HEK293 (cell line): ENCODE results near the gene MARK3.

ENCODE experiments used
- CTCF ChIA-PET: fragments of 350-600 bp; formaldehyde crosslinking; extraction: SDS; loops from one replicate; lab custom pipeline; 2021; ENCODE audit warnings: antibody characterized with exemption; lab: Yijun Ruan, JAX
- POLR2A ChIA-PET: fragments of 300-600 bp; formaldehyde crosslinking; extraction: SDS; loops from one replicate; lab custom pipeline; 2020; ENCODE audit warnings: antibody characterized with exemption, inconsistent platforms; lab: Yijun Ruan, JAX
- H3K27ac ChIP-seq: fragments of 200-500 bp; sonication (Bioruptor generic); 2 replicates; pipeline ENCODE4 v1.5.1; 2014; ENCODE audit warnings: low read depth, low read length, control low read depth, inconsistent platforms; ENCODE audit errors: extremely low read depth
- H3K36me3 ChIP-seq, 2 experiments: fragments of 200-500 bp in 1 of 2; sonication (Bioruptor generic) in 1 of 2; 1 replicate in 1 of 2; 2 replicates in 1 of 2; pipeline ENCODE4 v1.5.1; 2014 to 2017; ENCODE audit warnings: inconsistent platforms in 2 of 2, low read length in 2 of 2; ENCODE audit not compliant: control insufficient read depth in 2 of 2, insufficient read depth in 1 of 2
- H3K4me1 ChIP-seq: fragments of 200-500 bp; sonication (Bioruptor generic); 2 replicates; pipeline ENCODE4 v1.5.1; 2014; ENCODE audit warnings: mild to moderate bottlenecking, low read length, inconsistent platforms; ENCODE audit not compliant: control insufficient read depth, insufficient read depth
- H3K4me3 ChIP-seq: 2 replicates; pipeline ENCODE4 v1.5.1; 2011; ENCODE audit warnings: low read depth, mild to moderate bottlenecking, control low read depth, low read length, moderate library complexity
- H3K9me3 ChIP-seq: fragments of 200-500 bp; sonication (Bioruptor generic); 2 replicates; pipeline ENCODE4 v1.5.1; 2014; ENCODE audit warnings: low read depth, low read length, inconsistent platforms; ENCODE audit not compliant: control insufficient read depth, insufficient read depth
- EGR2 ChIP-seq: fragments of 450-650 bp; formaldehyde crosslinking; IDR thresholded peaks from 2 replicates; pipeline ENCODE4 v1.5.1; 2016; ENCODE audit warnings: low read depth, missing biosample characterization, missing genetic modification characterization
- GLIS2 ChIP-seq: fragments of 450-650 bp; formaldehyde crosslinking; IDR thresholded peaks from 2 replicates; pipeline ENCODE4 v1.5.1; 2016; ENCODE audit warnings: missing biosample characterization, missing genetic modification characterization
- RBAK ChIP-seq: fragments of 450-650 bp; formaldehyde crosslinking; IDR thresholded peaks from 2 replicates; pipeline ENCODE4 v1.5.1; 2016; ENCODE audit warnings: missing biosample characterization, missing genetic modification characterization
- SCRT1 ChIP-seq: fragments of 450-650 bp; formaldehyde crosslinking; IDR thresholded peaks from 2 replicates; pipeline ENCODE4 v1.5.1; 2016; ENCODE audit warnings: missing biosample characterization, missing genetic modification characterization, borderline replicate concordance
- SCRT2 ChIP-seq: fragments of 450-650 bp; formaldehyde crosslinking; IDR thresholded peaks from 2 replicates; pipeline ENCODE4 v1.5.1; 2016; ENCODE audit warnings: missing biosample characterization, missing genetic modification characterization
- ZBTB7A ChIP-seq: fragments of 450-650 bp; formaldehyde crosslinking; IDR thresholded peaks from 2 replicates; pipeline ENCODE4 v1.5.1; 2016; ENCODE audit warnings: low read depth, missing biosample characterization, missing genetic modification characterization
- ZFP69B ChIP-seq: fragments of 450-650 bp; formaldehyde crosslinking; IDR thresholded peaks from 2 replicates; pipeline ENCODE4 v1.5.1; 2016; ENCODE audit warnings: missing biosample characterization, missing genetic modification characterization
- ZNF10 ChIP-seq: fragments of 450-650 bp; formaldehyde crosslinking; IDR thresholded peaks from 2 replicates; pipeline ENCODE4 v1.5.1; 2017; ENCODE audit warnings: missing biosample characterization, missing genetic modification characterization
- ZNF146 ChIP-seq: fragments of 450-650 bp; formaldehyde crosslinking; IDR thresholded peaks from 2 replicates; pipeline ENCODE4 v1.5.1; 2016; ENCODE audit warnings: missing biosample characterization, missing genetic modification characterization
- ZNF335 ChIP-seq: fragments of 450-650 bp; formaldehyde crosslinking; conservative IDR thresholded peaks from 2 replicates; pipeline ENCODE4 v1.5.1; 2016; ENCODE audit warnings: missing biosample characterization, missing genetic modification characterization
- ZNF558 ChIP-seq: fragments of 450-650 bp; formaldehyde crosslinking; IDR thresholded peaks from 2 replicates; pipeline ENCODE4 v1.5.1; 2016; ENCODE audit warnings: missing biosample characterization, missing genetic modification characterization
- ZNF664 ChIP-seq: fragments of 450-650 bp; formaldehyde crosslinking; IDR thresholded peaks from 2 replicates; pipeline ENCODE4 v1.5.1; 2016; ENCODE audit warnings: missing biosample characterization, missing genetic modification characterization
- TF ChIP-seq, protein P1 (sequence below): fragments of 450-650 bp; IDR thresholded peaks from 2 replicates; pipeline ENCODE4 v1.5.1; 2018; ENCODE audit warnings: missing biosample characterization, mild to moderate bottlenecking, missing genetic modification characterization
- TF ChIP-seq, protein P2 (sequence below): fragments of 450-650 bp; formaldehyde crosslinking; IDR thresholded peaks from 2 replicates; pipeline ENCODE4 v1.5.1; 2016; ENCODE audit warnings: missing biosample characterization, missing genetic modification characterization
- TF ChIP-seq, protein P3 (sequence below): fragments of 450-650 bp; formaldehyde crosslinking; IDR thresholded peaks from 2 replicates; pipeline ENCODE4 v1.5.1; 2016; ENCODE audit warnings: missing biosample characterization, missing genetic modification characterization

Gene MARK3

DNA sequence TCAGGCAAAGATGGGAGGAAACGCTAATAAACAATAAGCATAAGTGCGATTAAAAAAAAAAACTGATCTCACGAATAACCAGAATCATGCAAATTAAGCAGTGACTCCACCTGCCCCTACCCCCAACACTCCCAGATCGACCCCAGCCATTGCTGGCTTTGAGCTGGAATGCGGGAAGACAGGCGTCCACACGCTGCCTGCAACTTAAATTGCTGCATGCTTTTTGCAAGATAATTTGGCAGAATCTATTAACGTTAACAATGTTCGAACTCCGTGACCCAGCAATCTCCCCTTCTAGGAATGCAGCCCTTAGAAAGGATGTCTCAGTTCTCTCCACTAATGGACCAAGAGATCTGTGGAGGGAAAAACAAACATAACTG is 138.3 kb downstream of the MARK3 start:
- Histone ChIP-seq H3K27ac (no peak overlapping the region), H3K9me3 (no peaks in the 10 kb centered on the region), H3K36me3 (peaks cover 0 to 30% of the 10 kb centered on the region in 2 experiments; a peak in 1 of 3 replicates), H3K4me1 (peaks cover 27% of the 10 kb centered on the region), H3K4me3 (no peak overlapping the region)
- TF ChIP-seq ZNF335 (peak; percentile 85), ZBTB7A (tag by site-specific recombination) (no peak)
- TF ChIP-seq, protein P1, sequence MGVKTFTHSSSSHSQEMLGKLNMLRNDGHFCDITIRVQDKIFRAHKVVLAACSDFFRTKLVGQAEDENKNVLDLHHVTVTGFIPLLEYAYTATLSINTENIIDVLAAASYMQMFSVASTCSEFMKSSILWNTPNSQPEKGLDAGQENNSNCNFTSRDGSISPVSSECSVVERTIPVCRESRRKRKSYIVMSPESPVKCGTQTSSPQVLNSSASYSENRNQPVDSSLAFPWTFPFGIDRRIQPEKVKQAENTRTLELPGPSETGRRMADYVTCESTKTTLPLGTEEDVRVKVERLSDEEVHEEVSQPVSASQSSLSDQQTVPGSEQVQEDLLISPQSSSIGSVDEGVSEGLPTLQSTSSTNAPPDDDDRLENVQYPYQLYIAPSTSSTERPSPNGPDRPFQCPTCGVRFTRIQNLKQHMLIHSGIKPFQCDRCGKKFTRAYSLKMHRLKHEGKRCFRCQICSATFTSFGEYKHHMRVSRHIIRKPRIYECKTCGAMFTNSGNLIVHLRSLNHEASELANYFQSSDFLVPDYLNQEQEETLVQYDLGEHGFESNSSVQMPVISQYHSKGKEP, result peak; percentile 88
- POLR2A ChIA-PET, result interaction anchor here (0.7 to 3.3 kb wide), 4 partner anchors 11 to 132 kb away, joined by 3 to 19 read pairs (median 8); no protein-coding TSS in a partner anchor
- CTCF ChIA-PET, result interaction anchor here (0.6 to 0.7 kb wide), 3 partner anchors 37 to 544 kb away, joined by 3 to 7 read pairs (median 3); no protein-coding TSS in a partner anchor

DNA sequence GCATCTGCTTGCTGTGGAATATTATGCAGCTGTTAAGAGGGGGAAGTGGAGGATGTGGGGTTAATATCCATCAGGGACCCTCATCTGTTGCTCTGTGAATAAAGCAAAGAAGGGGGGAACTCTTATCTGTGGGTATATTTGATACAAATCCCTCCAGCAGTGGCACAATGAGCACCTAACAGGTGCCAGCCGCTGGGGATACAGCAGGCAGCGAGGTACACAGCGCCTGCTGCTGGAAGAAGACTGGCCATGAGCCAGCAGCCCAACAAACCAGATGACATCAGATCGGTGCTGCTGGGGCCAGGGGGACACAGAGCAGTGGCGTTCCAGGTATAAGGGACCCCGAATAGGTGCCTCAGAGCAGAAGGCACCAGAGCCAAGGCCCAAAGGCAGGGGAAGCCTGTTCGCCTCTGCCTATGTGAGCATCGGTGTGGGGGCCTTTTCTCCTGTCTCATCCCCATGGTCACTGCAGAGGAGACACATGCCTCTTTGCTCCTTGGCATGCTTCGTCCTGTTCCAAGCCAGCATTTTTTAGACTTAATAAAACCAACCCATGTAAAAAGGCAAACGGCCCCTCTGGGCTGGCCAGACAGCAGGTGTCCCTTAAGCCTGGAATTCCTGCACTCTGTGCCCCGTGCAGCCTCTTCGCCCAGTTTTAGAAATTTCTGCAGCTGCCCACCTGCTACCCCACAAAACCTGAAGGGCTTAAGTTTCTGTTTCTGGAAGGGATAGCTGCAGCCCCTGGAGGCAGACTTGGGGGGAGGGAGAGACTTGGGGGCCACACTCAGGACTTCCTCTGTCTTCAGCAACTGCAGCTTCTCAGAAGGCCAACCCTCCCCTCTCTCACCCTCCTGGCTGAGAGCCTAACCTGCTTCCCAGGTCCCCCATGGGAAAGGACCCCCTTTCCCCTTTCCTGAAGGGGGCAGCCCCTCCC is 139.1 kb downstream of the MARK3 start:
- no peak for TF ChIP-seq ZNF664
- TF ChIP-seq ZNF146 (tag by site-specific recombination), result peak; percentile 100
- TF ChIP-seq, protein P2, sequence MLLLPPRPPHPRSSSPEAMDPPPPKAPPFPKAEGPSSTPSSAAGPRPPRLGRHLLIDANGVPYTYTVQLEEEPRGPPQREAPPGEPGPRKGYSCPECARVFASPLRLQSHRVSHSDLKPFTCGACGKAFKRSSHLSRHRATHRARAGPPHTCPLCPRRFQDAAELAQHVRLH, result peak; percentile 93
- TF ChIP-seq ZFP69B (tag by site-specific recombination), result no peak
- peak; percentile 96 for TF ChIP-seq RBAK
- peak; percentile 62; the same call in 1 of the 2 replicates for TF ChIP-seq SCRT1 (tag by site-specific recombination)
- TF ChIP-seq ZNF558 (tag by site-specific recombination), result no peak
- peak; percentile 67; the same call in 1 of the 2 replicates for TF ChIP-seq ZNF10 (tag by site-specific recombination)
- no peak for TF ChIP-seq ZBTB7A (tag by site-specific recombination)
- 0 out of 2 replicates have a peak, but pooled peaks have one; percentile 10 for TF ChIP-seq GLIS2
- TF ChIP-seq, protein P3, sequence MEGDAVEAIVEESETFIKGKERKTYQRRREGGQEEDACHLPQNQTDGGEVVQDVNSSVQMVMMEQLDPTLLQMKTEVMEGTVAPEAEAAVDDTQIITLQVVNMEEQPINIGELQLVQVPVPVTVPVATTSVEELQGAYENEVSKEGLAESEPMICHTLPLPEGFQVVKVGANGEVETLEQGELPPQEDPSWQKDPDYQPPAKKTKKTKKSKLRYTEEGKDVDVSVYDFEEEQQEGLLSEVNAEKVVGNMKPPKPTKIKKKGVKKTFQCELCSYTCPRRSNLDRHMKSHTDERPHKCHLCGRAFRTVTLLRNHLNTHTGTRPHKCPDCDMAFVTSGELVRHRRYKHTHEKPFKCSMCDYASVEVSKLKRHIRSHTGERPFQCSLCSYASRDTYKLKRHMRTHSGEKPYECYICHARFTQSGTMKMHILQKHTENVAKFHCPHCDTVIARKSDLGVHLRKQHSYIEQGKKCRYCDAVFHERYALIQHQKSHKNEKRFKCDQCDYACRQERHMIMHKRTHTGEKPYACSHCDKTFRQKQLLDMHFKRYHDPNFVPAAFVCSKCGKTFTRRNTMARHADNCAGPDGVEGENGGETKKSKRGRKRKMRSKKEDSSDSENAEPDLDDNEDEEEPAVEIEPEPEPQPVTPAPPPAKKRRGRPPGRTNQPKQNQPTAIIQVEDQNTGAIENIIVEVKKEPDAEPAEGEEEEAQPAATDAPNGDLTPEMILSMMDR (tag by site-specific recombination), result peak; percentile 26; the same call in 1 of the 2 replicates
- no peak for TF ChIP-seq EGR2 (tag by site-specific recombination)
- peak; percentile 72 for TF ChIP-seq SCRT2 (tag by site-specific recombination)
- H3K9me3 ChIP-seq, result no peaks in the 10 kb centered on the region
- peaks cover 27% of the 10 kb centered on the region for H3K4me1 ChIP-seq
- ChIA-PET POLR2A (no interaction called here), CTCF (interaction anchor here (0.6 to 0.7 kb wide), 2 partner anchors 37 to 545 kb away, joined by 3 to 7 read pairs; no protein-coding TSS in a partner anchor)
- no peak overlapping the region for H3K4me3 ChIP-seq
- 0 out of 2 replicates have a peak overlapping the region, but pooled peaks have one; percentile 31 for H3K27ac ChIP-seq
- peaks cover 0 to 22% of the 10 kb centered on the region in 2 experiments; a peak in 1 of 3 replicates for H3K36me3 ChIP-seq
